Keratinocyte (primary cell): ENCODE measurements around the gene GLT6D1. TPM values are rescaled to one million over a fixed set of nuclear protein-coding genes. Genes with fewer than 3 reads are reported as not detected.

ENCODE experiments used
- DNase-seq: peaks from one replicate; pipeline ENCODE4 v3.0.0-alpha.2; 2011; ENCODE audit warnings: low read depth, missing footprints, low spot score
- FAIRE-seq: peaks from 2 replicates; lab custom pipeline; 2011; peaks lifted over from hg19 to GRCh38; lab: Jason Lieb, UNC
- H2AFZ ChIP-seq: 2 replicates; pipeline ENCODE4 v1.6.0; 2012; ENCODE audit warnings: low read length, control low read depth, inconsistent platforms; ENCODE audit not compliant: control insufficient read depth
- H3K27ac ChIP-seq: 2 replicates; pipeline ENCODE4 v1.5.1; 2011; ENCODE audit warnings: low read length; ENCODE audit not compliant: control insufficient read depth, insufficient read depth
- H3K27me3 ChIP-seq: 3 replicates; pipeline ENCODE4 v1.6.0; 2011; ENCODE audit warnings: low read length; ENCODE audit not compliant: control insufficient read depth, insufficient read depth; ENCODE audit errors: extremely low read depth
- H3K36me3 ChIP-seq, 2 experiments: 2 replicates in 1 of 2; 3 replicates in 1 of 2; pipeline ENCODE4 v1.5.1; 2011; ENCODE audit warnings: low read length in 2 of 2, mild to moderate bottlenecking in 1 of 2; ENCODE audit not compliant: control insufficient read depth in 2 of 2, insufficient read depth in 2 of 2; ENCODE audit errors: extremely low read depth in 1 of 2
- H3K4me1 ChIP-seq: 3 replicates; pipeline ENCODE4 v1.5.1; 2011; ENCODE audit warnings: low read length; ENCODE audit not compliant: control insufficient read depth, insufficient read depth; ENCODE audit errors: extremely low read depth
- H3K4me2 ChIP-seq: 3 replicates; pipeline ENCODE4 v1.6.0; 2011; ENCODE audit warnings: low read depth, low read length; ENCODE audit not compliant: control insufficient read depth, insufficient read depth; ENCODE audit errors: extremely low read depth
- H3K4me3 ChIP-seq, 3 experiments: fragments of 200-600 bp in 1 of 3; sonication (generic) in 1 of 3; 2 replicates in 2 of 3; 3 replicates in 1 of 3; pipeline ENCODE4 v1.5.1; 2011 to 2016; ENCODE audit warnings: low read length in 3 of 3, mild to moderate bottlenecking in 3 of 3, control low read depth in 2 of 3, inconsistent platforms in 1 of 3, low read depth in 1 of 3, mixed read lengths in 1 of 3, mixed run types in 1 of 3, moderate library complexity in 1 of 3; ENCODE audit not compliant: control insufficient read depth in 2 of 3, insufficient read depth in 2 of 3; ENCODE audit errors: extremely low read depth in 1 of 3
- H3K79me2 ChIP-seq: 2 replicates; pipeline ENCODE4 v1.6.0; 2012; ENCODE audit warnings: low read length; ENCODE audit not compliant: control insufficient read depth, insufficient read depth
- H3K9ac ChIP-seq: 3 replicates; pipeline ENCODE4 v1.6.0; 2011; ENCODE audit warnings: low read length; ENCODE audit not compliant: control insufficient read depth, insufficient read depth; ENCODE audit errors: extremely low read depth
- H3K9me1 ChIP-seq: 3 replicates; pipeline ENCODE4 v1.6.0; 2011; ENCODE audit warnings: low read length; ENCODE audit not compliant: control insufficient read depth, insufficient read depth; ENCODE audit errors: extremely low read depth
- H3K9me3 ChIP-seq: 2 replicates; pipeline ENCODE4 v1.5.1; 2012; ENCODE audit warnings: low read depth, low read length; ENCODE audit not compliant: control insufficient read depth
- H4K20me1 ChIP-seq: 3 replicates; pipeline ENCODE4 v1.6.0; 2011; ENCODE audit warnings: low read length; ENCODE audit not compliant: control insufficient read depth, insufficient read depth; ENCODE audit errors: extremely low read depth
- EZH2 ChIP-seq: IDR thresholded peaks from one replicate; pipeline ENCODE4 v1.6.1; 2012; ENCODE audit warnings: inconsistent platforms, mild to moderate bottlenecking, low read length, moderate library complexity
- dilution Hi-C: fragments of 300-500 bp; cut with MboI; formaldehyde crosslinking; loops from one replicate; pipeline ENCODE4 v1.7.0; 2020; ENCODE audit warnings: low sequenced_read_pairs; ENCODE audit not compliant: extremely low pct_ligation_motif_present
- polyA plus RNA-seq, 5 experiments: library from polyadenylated mRNA; depleted of rRNA in 3 of 5; stranded (reverse) in 3 of 5; stranded (forward) in 1 of 5; unstranded in 1 of 5; fragments of >200 nt; gene quantifications; 1 replicate in 1 of 5; 2 replicates in 3 of 5; 3 replicates in 1 of 5; pipeline versions ENCODE4 v1.2.1 to v1.2.3, GENCODE V29; 2011 to 2012; ENCODE audit warnings: missing spikeins in 2 of 5, low read depth in 1 of 5, low replicate concordance in 1 of 5
- TF ChIP-seq, protein P1 (sequence below), 3 experiments: IDR thresholded peaks in 1 of 3; conservative IDR thresholded peaks in 1 of 3; optimal IDR thresholded peaks in 1 of 3; 2 replicates in 2 of 3; 3 replicates in 1 of 3; pipeline versions ENCODE3 to v1.5.1; 2011; ENCODE audit warnings: low read length in 3 of 3, mild to moderate bottlenecking in 3 of 3, moderate library complexity in 2 of 3, control low read depth in 1 of 3, inconsistent platforms in 1 of 3; ENCODE audit not compliant: insufficient read depth in 2 of 3; ENCODE audit errors: extremely low read depth in 1 of 3

The GLT6D1 gene
- polyA plus RNA-seq, 1 donor (not counting 4 experiments of a cell fraction or from before 2014, with no cell fraction given) = not detected

- Histone ChIP-seq H3K9me3 (no peaks in the 10 kb centered on the region), H3K27me3 (no peaks in the 10 kb centered on the region), H3K9me1 (no peaks in the 10 kb centered on the region), H3K9ac (no peak overlapping the region), H3K36me3 (no peaks in the 10 kb centered on the region), H3K79me2 (no peaks in the 10 kb centered on the region), H2AFZ (no peak overlapping the region), H3K4me3 (no peak overlapping the region), H4K20me1 (no peaks in the 10 kb centered on the region), H3K4me1 (no peaks in the 10 kb centered on the region), H3K4me2 (no peak overlapping the region), H3K27ac (no peak overlapping the region)
- no peak for FAIRE-seq
- no peak for DNase-seq
- no peak for TF ChIP-seq EZH2
- TF ChIP-seq, protein P1, sequence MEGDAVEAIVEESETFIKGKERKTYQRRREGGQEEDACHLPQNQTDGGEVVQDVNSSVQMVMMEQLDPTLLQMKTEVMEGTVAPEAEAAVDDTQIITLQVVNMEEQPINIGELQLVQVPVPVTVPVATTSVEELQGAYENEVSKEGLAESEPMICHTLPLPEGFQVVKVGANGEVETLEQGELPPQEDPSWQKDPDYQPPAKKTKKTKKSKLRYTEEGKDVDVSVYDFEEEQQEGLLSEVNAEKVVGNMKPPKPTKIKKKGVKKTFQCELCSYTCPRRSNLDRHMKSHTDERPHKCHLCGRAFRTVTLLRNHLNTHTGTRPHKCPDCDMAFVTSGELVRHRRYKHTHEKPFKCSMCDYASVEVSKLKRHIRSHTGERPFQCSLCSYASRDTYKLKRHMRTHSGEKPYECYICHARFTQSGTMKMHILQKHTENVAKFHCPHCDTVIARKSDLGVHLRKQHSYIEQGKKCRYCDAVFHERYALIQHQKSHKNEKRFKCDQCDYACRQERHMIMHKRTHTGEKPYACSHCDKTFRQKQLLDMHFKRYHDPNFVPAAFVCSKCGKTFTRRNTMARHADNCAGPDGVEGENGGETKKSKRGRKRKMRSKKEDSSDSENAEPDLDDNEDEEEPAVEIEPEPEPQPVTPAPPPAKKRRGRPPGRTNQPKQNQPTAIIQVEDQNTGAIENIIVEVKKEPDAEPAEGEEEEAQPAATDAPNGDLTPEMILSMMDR (optimal IDR thresholded peaks at IDR 0.05 in 1 of 3, IDR thresholded peaks at IDR 0.05 in 1 of 3, conservative IDR thresholded peaks at IDR 0.05 in 1 of 3; ENCODE audit: extremely low read depth in 1 of 3, insufficient read depth in 2 of 3, low read length in 3 of 3) = no peak
- dilution Hi-C loops = no loop called here
These were observed 27.5 kb downstream of the GLT6D1 start for GRCh38 chr9:135611875-135612209.

DNA sequence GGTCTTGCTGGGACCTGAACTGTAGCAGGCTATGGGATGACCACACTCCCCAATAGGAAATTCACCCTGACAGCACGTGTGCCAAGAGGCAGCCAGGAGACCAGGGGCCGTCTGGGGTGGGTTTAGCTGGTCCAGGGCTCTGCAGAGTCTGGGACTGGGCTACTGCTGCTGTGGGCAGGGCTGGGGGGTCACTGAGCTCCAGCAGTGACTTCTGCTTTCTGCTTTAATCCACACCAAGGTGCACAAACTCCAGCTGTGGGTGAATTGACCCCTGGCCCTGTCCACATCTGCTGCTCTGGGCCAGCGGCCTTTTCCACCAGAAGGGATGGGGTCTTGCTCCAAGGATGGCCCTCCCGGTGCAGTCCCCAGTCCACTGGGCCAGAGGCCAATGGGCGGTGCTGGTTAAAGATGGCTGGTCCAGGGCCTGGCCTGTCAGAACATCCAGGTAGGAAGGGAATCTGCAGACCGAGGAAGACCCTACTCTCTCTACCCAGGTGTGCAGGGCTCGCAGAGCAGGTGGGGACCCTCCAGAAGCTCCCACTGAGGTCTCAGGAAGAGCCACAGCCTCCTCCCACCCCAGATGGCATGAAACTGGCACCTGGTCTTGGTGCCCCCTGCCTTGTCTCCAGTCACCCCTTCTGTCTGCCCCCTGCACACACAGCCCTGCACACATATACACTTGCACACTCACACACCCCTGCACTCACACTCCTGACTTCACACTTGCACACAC, 28.0 kb downstream of the GLT6D1 start:
- FAIRE-seq (no peak), DNase-seq (no peak)
- Histone ChIP-seq H3K79me2 (no peaks in the 10 kb centered on the region), H3K4me3 (no peak overlapping the region), H3K9me1 (no peaks in the 10 kb centered on the region), H3K4me1 (no peaks in the 10 kb centered on the region), H3K9me3 (no peaks in the 10 kb centered on the region), H3K4me2 (no peak overlapping the region), H3K27me3 (no peaks in the 10 kb centered on the region), H3K9ac (no peak overlapping the region), H4K20me1 (no peaks in the 10 kb centered on the region), H3K36me3 (no peaks in the 10 kb centered on the region), H2AFZ (no peak overlapping the region), H3K27ac (no peak overlapping the region)
- TF ChIP-seq, protein P1 (optimal IDR thresholded peaks at IDR 0.05 in 1 of 3, IDR thresholded peaks at IDR 0.05 in 1 of 3, conservative IDR thresholded peaks at IDR 0.05 in 1 of 3; ENCODE audit: extremely low read depth in 1 of 3, insufficient read depth in 2 of 3, low read length in 3 of 3) = no peak
- no peak for TF ChIP-seq EZH2
- dilution Hi-C loops = no loop called here
